ENCODE measurements around the gene SGMS1.
"Not testable (repeated sequence)": the region's sequence is repeated elsewhere in the genome, so short reads cannot be mapped to it uniquely, and the experiment has no call there.

SGMS1 gene

DNA sequence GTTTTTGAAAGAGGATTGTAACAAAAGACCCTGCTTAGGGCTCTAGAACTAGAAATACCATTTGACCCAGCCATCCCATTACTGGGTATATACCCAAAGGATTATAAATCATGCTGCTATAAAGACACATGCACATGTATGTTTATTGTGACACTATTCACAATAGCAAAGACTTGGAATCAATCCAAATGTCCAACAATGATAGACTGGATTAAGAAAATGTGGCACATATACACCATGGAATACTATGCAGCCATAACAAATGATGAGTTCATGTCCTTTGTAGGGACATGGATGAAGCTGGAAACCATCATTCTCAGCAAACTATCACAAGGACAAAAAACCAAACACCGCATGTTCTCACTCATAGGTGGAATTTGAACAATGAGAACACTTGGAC lies 77.5 kb downstream of the SGMS1 start:
- not testable (repeated sequence) for H3K4me3 ChIP-seq (ENCODE audit: low read depth, low read length, poor library complexity, severe bottlenecking); H2AFZ ChIP-seq (ENCODE audit: low read length); H3K36me3 ChIP-seq (ENCODE audit: insufficient read depth, low read length); H3K9ac ChIP-seq (ENCODE audit: low read length); H4K20me1 ChIP-seq (ENCODE audit: insufficient read depth, low read length); H3F3A ChIP-seq (ENCODE audit: insufficient read depth, low read length); H3K9me3 ChIP-seq (ENCODE audit: low read length); H3K79me2 ChIP-seq (ENCODE audit: insufficient read depth, low read length); H3K27me3 ChIP-seq (ENCODE audit: insufficient read depth, low read length); H3K4me2 ChIP-seq (ENCODE audit: low read length); H3K9me2 ChIP-seq (ENCODE audit: low read depth, low read length); H3K27ac ChIP-seq (ENCODE audit: low read depth, low read length, poor library complexity, severe bottlenecking)
- H3K4me1 ChIP-seq (ENCODE audit: insufficient read depth, low read length, severe bottlenecking): peaks cover 26% of the 10 kb centered on the region

DNA sequence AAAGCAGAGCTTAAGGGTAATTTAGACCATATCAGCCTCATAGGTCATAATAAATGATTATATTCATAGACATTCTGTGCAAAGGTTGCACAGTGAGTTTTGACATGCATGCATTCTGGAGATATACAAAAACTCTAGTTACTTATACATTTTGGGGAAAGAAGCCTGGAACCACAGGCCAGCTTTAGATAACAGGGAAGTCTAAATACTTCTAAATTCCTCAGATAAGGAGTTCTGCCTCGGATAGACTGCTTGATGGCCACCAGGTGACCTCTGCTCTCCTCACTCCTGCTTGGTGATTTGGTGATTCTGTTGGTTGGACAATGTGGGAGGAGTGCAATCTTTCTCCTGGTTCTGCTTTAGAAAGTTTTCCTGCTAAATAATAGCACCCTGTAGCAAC lies 77.9 kb downstream of the SGMS1 start:
- Histone ChIP-seq H3K9ac (ENCODE audit: low read length) (no peak overlapping the region), H3K9me3 (ENCODE audit: low read length) (no peaks in the 10 kb centered on the region), H3K36me3 (ENCODE audit: insufficient read depth, low read length) (no peaks in the 10 kb centered on the region), H3K4me3 (ENCODE audit: low read depth, low read length, poor library complexity, severe bottlenecking) (no peak overlapping the region), H4K20me1 (ENCODE audit: insufficient read depth, low read length) (no peaks in the 10 kb centered on the region), H3K4me2 (ENCODE audit: low read length) (no peak overlapping the region), H3K79me2 (ENCODE audit: insufficient read depth, low read length) (no peaks in the 10 kb centered on the region), H3K9me2 (ENCODE audit: low read depth, low read length) (no peaks in the 10 kb centered on the region), H3K27me3 (ENCODE audit: insufficient read depth, low read length) (no peaks in the 10 kb centered on the region), H3F3A (ENCODE audit: insufficient read depth, low read length) (no peaks in the 10 kb centered on the region), H2AFZ (ENCODE audit: low read length) (no peak overlapping the region), H3K4me1 (ENCODE audit: insufficient read depth, low read length, severe bottlenecking) (peaks cover 26% of the 10 kb centered on the region), H3K27ac (ENCODE audit: low read depth, low read length, poor library complexity, severe bottlenecking) (no peak overlapping the region)
- TF ChIP-seq, protein P1, sequence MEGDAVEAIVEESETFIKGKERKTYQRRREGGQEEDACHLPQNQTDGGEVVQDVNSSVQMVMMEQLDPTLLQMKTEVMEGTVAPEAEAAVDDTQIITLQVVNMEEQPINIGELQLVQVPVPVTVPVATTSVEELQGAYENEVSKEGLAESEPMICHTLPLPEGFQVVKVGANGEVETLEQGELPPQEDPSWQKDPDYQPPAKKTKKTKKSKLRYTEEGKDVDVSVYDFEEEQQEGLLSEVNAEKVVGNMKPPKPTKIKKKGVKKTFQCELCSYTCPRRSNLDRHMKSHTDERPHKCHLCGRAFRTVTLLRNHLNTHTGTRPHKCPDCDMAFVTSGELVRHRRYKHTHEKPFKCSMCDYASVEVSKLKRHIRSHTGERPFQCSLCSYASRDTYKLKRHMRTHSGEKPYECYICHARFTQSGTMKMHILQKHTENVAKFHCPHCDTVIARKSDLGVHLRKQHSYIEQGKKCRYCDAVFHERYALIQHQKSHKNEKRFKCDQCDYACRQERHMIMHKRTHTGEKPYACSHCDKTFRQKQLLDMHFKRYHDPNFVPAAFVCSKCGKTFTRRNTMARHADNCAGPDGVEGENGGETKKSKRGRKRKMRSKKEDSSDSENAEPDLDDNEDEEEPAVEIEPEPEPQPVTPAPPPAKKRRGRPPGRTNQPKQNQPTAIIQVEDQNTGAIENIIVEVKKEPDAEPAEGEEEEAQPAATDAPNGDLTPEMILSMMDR (IDR thresholded peaks at IDR 0.05; ENCODE audit: low read length): no peak

GRCh38 chr10:50544857-50545429 lies 78.8 kb downstream of the SGMS1 start:
- TF ChIP-seq, protein P1 (IDR thresholded peaks at IDR 0.05; ENCODE audit: low read length): no peak
- no peak for TF ChIP-seq EZH2 (IDR thresholded peaks at IDR 0.05; ENCODE audit: borderline replicate concordance, low read length)
- Histone ChIP-seq H2AFZ (ENCODE audit: low read length) (no peak overlapping the region), H3K36me3 (ENCODE audit: insufficient read depth, low read length) (no peaks in the 10 kb centered on the region), H3K9ac (ENCODE audit: low read length) (no peak overlapping the region), H3K4me2 (ENCODE audit: low read length) (no peak overlapping the region), H3K27ac (ENCODE audit: low read depth, low read length, poor library complexity, severe bottlenecking) (no peak overlapping the region), H3K9me3 (ENCODE audit: low read length) (no peaks in the 10 kb centered on the region), H3K9me2 (ENCODE audit: low read depth, low read length) (no peaks in the 10 kb centered on the region), H3K4me1 (ENCODE audit: insufficient read depth, low read length, severe bottlenecking) (peaks cover 26% of the 10 kb centered on the region), H3K79me2 (ENCODE audit: insufficient read depth, low read length) (no peaks in the 10 kb centered on the region), H3K4me3 (ENCODE audit: low read depth, low read length, poor library complexity, severe bottlenecking) (no peak overlapping the region), H3F3A (ENCODE audit: insufficient read depth, low read length) (no peaks in the 10 kb centered on the region), H3K27me3 (ENCODE audit: insufficient read depth, low read length) (no peaks in the 10 kb centered on the region), H4K20me1 (ENCODE audit: insufficient read depth, low read length) (no peaks in the 10 kb centered on the region)

GRCh38 chr10:50544095-50544856 lies 79.5 kb downstream of the SGMS1 start:
- Histone ChIP-seq H3K79me2 (ENCODE audit: insufficient read depth, low read length) (no peaks in the 10 kb centered on the region), H3K27me3 (ENCODE audit: insufficient read depth, low read length) (no peaks in the 10 kb centered on the region), H3K4me1 (ENCODE audit: insufficient read depth, low read length, severe bottlenecking) (peaks cover 26% of the 10 kb centered on the region), H3K9me3 (ENCODE audit: low read length) (no peaks in the 10 kb centered on the region), H3K4me2 (ENCODE audit: low read length) (no peak overlapping the region), H3K27ac (ENCODE audit: low read depth, low read length, poor library complexity, severe bottlenecking) (no peak overlapping the region), H2AFZ (ENCODE audit: low read length) (no peak overlapping the region), H4K20me1 (ENCODE audit: insufficient read depth, low read length) (no peaks in the 10 kb centered on the region), H3K9me2 (ENCODE audit: low read depth, low read length) (no peaks in the 10 kb centered on the region), H3K4me3 (ENCODE audit: low read depth, low read length, poor library complexity, severe bottlenecking) (no peak overlapping the region), H3K9ac (ENCODE audit: low read length) (no peak overlapping the region), H3F3A (ENCODE audit: insufficient read depth, low read length) (no peaks in the 10 kb centered on the region), H3K36me3 (ENCODE audit: insufficient read depth, low read length) (no peaks in the 10 kb centered on the region)
- no peak for TF ChIP-seq EZH2 (IDR thresholded peaks at IDR 0.05; ENCODE audit: borderline replicate concordance, low read length)
- TF ChIP-seq, protein P1 (IDR thresholded peaks at IDR 0.05; ENCODE audit: low read length): no peak

All from OCI-LY1 (cell line).